Mammary epithelial cell (primary cell): ENCODE measurements around the gene CNGA2.

ENCODE experiments used
- EZH2 ChIP-seq: IDR thresholded peaks from 2 replicates; pipeline ENCODE4 v1.6.1; 2012; ENCODE audit warnings: low read length, inconsistent platforms, borderline replicate concordance
- TF ChIP-seq, protein P1 (sequence below), 2 donors: IDR thresholded peaks in 1 of 2; conservative IDR thresholded peaks in 1 of 2; 2 replicates each; pipeline ENCODE4 v1.5.1; 2011 to 2012; ENCODE audit warnings: inconsistent platforms in 2 of 2, low read length in 2 of 2, mild to moderate bottlenecking in 2 of 2, control low read depth in 1 of 2, low read depth in 1 of 2; ENCODE audit not compliant: insufficient read depth in 1 of 2; ENCODE audit errors: extremely low read depth in 1 of 2

- TF ChIP-seq, protein P1, sequence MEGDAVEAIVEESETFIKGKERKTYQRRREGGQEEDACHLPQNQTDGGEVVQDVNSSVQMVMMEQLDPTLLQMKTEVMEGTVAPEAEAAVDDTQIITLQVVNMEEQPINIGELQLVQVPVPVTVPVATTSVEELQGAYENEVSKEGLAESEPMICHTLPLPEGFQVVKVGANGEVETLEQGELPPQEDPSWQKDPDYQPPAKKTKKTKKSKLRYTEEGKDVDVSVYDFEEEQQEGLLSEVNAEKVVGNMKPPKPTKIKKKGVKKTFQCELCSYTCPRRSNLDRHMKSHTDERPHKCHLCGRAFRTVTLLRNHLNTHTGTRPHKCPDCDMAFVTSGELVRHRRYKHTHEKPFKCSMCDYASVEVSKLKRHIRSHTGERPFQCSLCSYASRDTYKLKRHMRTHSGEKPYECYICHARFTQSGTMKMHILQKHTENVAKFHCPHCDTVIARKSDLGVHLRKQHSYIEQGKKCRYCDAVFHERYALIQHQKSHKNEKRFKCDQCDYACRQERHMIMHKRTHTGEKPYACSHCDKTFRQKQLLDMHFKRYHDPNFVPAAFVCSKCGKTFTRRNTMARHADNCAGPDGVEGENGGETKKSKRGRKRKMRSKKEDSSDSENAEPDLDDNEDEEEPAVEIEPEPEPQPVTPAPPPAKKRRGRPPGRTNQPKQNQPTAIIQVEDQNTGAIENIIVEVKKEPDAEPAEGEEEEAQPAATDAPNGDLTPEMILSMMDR (conservative IDR thresholded peaks at IDR 0.05 in 1 of 2, IDR thresholded peaks at IDR 0.05 in 1 of 2; ENCODE audit: extremely low read depth in 1 of 2, insufficient read depth in 1 of 2, low read depth in 1 of 2, low read length in 2 of 2) = no peak
- no peak for TF ChIP-seq EZH2
These were observed 12.0 kb downstream of the CNGA2 start for GRCh38 chrX:151746502-151746901.
